Measurements from ENCODE around the gene GFY. TPM values are rescaled to one million over a fixed set of nuclear protein-coding genes. Genes with fewer than 3 reads are reported as not detected.
A peak's percentile ranks its signal among the peaks of the same experiment; 100 is the strongest.

The GFY gene
- total and polyA plus RNA-seq, 4 donors = not detected

DNA sequence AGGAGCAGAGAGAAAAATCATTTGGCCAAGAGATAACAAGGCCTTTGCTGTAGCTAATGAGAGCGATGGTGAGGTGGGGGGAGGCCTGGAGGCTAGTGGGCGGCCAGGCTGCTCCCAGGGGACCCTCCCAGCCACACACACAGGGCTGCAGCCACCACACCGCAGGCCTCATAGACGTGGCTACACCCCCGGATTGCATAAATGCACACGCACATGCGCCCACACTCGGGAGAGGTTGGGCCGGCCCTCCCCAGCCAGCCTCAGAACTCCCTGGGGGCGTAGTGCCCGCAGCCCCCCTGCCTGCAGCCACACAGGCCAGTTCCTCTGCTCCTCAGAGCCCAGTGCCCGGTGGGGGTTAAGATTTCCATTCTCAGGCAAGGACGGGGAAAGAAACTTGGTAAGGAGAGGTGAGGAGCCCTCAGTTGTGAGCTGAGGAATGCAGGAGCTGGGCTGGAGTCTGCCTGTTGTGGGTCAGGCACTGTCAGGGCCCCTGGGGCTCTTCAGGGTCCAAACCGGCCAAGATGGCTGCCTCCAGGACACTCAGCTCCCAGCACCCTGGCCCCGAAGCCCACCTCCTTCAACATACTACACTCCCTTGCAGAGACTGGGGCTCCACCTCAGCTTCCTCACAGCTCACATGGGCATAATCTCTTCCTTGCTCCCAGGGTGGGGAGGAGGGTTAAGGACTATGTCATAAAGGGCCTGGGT lies 9.9 kb upstream of the GFY start:
- no peak for DNase-seq
- 32 to 43% methylated on average over 15 of the region's 15 CpGs for WGBS, 2 donors
- no peaks in the 10 kb centered on the region for H3K36me3 ChIP-seq (ENCODE audit: control insufficient read depth in 1 of 2, insufficient read depth in 2 of 2, low read length in 1 of 2)
- H3K4me1 ChIP-seq (ENCODE audit: control insufficient read depth in 1 of 2, insufficient read depth in 2 of 2, low read length in 2 of 2) = no peaks in the 10 kb centered on the region
- intact Hi-C loops (cut with DNase I) = no loop called here
- H3K27ac ChIP-seq (ENCODE audit: low read depth in 1 of 2, low read length in 2 of 2) = no peak overlapping the region
- H3K9me3 ChIP-seq (ENCODE audit: control insufficient read depth, low read length) = no peaks in the 10 kb centered on the region
- no peaks in the 10 kb centered on the region for H3K27me3 ChIP-seq (ENCODE audit: control insufficient read depth in 1 of 2, insufficient read depth in 2 of 2, low read length in 1 of 2)
- H3K4me3 ChIP-seq (ENCODE audit: low read length in 2 of 2) = no peak overlapping the region
- ATAC-seq (ENCODE audit: low FRiP score) = no peak

DNA sequence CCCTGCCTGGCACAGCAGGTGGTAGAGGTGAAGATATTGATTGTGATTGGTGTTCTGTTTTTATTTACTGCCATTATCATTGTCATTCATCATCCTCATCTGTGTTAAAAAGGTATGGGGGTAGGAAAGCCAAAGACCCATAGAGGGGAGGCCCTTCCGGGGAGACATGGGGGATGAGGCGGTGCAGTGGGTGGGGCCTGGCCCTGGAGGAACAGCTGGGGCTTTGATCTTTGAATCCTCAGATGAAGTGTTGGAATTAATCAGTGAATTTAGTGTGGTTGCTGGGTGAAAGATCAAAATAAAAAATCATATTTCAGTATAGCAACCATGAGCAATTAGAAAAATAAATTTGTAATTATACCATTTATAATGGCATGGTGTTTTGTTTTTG lies 9.4 kb upstream of the GFY start:
- DNase-seq = no peak
- no peak for ATAC-seq (ENCODE audit: low FRiP score)
- Histone ChIP-seq H3K27ac (ENCODE audit: low read depth in 1 of 2, low read length in 2 of 2) (no peak overlapping the region), H3K9me3 (ENCODE audit: control insufficient read depth, low read length) (no peaks in the 10 kb centered on the region), H3K36me3 (ENCODE audit: control insufficient read depth in 1 of 2, insufficient read depth in 2 of 2, low read length in 1 of 2) (no peaks in the 10 kb centered on the region), H3K4me3 (ENCODE audit: low read length in 2 of 2) (no peak overlapping the region), H3K27me3 (ENCODE audit: control insufficient read depth in 1 of 2, insufficient read depth in 2 of 2, low read length in 1 of 2) (no peaks in the 10 kb centered on the region), H3K4me1 (ENCODE audit: control insufficient read depth in 1 of 2, insufficient read depth in 2 of 2, low read length in 2 of 2) (no peaks in the 10 kb centered on the region)
- WGBS, 2 donors = 91 to 96% methylated on average over 2 of the region's 2 CpGs
- intact Hi-C loops (cut with DNase I) = no loop called here

DNA sequence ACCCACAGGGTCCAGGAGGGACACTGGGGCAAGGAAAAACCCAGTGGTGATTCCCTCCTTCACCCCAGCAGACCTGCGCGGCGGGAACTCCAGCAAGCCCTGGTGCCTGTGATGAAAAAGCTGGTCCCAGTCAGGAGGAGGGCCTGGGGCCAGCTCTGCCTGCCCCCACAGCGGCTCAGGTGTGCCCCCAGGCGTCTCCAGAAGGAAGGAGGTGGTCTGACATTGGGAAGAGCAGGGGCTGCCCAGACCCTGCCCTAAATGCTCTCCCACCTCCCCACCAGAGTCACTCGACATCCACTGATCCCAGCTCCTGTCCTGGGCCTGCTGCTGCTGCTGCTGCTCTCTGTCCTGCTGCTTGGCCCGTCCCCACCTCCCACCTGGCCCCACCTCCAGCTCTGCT lies 8.1 kb upstream of the GFY start:
- WGBS, 2 donors = 47 to 56% methylated on average over 5 to 7 of the region's 7 CpGs

DNA sequence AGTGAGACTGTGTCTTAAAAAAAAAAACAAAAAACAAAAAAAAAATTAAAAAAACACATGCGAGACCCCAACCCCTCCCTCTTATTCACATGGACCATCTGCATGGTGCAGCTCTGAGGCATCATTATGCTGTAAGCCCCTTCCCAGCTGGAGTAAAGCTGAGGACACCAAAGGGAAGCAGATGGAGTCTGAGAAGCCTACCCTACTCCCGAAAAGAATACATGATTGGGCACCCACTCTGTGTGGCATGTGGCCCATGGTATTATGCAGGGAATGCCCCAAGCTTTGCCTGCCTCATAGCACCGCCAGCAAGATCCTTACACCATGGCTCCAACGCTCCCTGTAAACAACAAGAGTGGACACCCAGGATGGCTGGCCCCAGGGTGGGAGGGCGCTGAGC lies 6.7 kb upstream of the GFY start:
- Histone ChIP-seq H3K27ac (ENCODE audit: low read depth in 1 of 2, low read length in 2 of 2) (no peak overlapping the region), H3K4me3 (ENCODE audit: low read length in 2 of 2) (no peak overlapping the region), H3K9me3 (ENCODE audit: control insufficient read depth, low read length) (no peaks in the 10 kb centered on the region), H3K36me3 (ENCODE audit: control insufficient read depth in 1 of 2, insufficient read depth in 2 of 2, low read length in 1 of 2) (no peaks in the 10 kb centered on the region), H3K27me3 (ENCODE audit: control insufficient read depth in 1 of 2, insufficient read depth in 2 of 2, low read length in 1 of 2) (no peaks in the 10 kb centered on the region), H3K4me1 (ENCODE audit: control insufficient read depth in 1 of 2, insufficient read depth in 2 of 2, low read length in 2 of 2) (no peaks in the 10 kb centered on the region)
- intact Hi-C loops (cut with DNase I) = no loop called here
- ATAC-seq (ENCODE audit: low FRiP score) (no peak), DNase-seq (no peak)
- 72 to 79% methylated on average over 5 of the region's 5 CpGs for WGBS, 2 donors

More for the DNA sequence above, 8.1 kb upstream of the GFY start:
- no peak overlapping the region for H3K4me3 ChIP-seq (ENCODE audit: low read length in 2 of 2)
- no peaks in the 10 kb centered on the region for H3K4me1 ChIP-seq (ENCODE audit: control insufficient read depth in 1 of 2, insufficient read depth in 2 of 2, low read length in 2 of 2)
- H3K9me3 ChIP-seq (ENCODE audit: control insufficient read depth, low read length) = no peaks in the 10 kb centered on the region
- no peaks in the 10 kb centered on the region for H3K36me3 ChIP-seq (ENCODE audit: control insufficient read depth in 1 of 2, insufficient read depth in 2 of 2, low read length in 1 of 2)
- H3K27me3 ChIP-seq (ENCODE audit: control insufficient read depth in 1 of 2, insufficient read depth in 2 of 2, low read length in 1 of 2) = no peaks in the 10 kb centered on the region
- intact Hi-C loops (cut with DNase I) = no loop called here
- ATAC-seq (ENCODE audit: low FRiP score) (no peak), DNase-seq (no peak)
- H3K27ac ChIP-seq (ENCODE audit: low read depth in 1 of 2, low read length in 2 of 2) = no peak overlapping the region

DNA sequence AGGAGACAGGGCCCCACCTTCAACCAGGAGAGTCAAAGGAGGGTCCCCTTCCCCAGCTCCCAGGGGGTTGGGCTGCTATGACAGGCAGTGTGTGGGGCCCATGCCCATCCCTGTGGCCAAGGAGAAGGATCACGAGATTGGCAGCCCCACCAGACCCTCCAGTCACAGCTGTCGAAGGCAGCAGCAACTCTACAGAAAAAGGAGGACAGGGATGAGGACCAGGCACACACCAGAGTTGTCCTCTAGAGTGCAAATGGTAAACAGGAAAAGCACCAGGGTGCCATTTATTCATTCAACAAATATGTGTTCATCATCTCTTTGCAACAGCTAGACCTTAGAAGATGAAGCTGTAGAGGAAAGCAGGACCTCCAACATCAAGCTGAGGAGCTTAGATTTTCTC lies 6.0 kb upstream of the GFY start:
- intact Hi-C loops (cut with DNase I) = no loop called here
- H3K9me3 ChIP-seq (ENCODE audit: control insufficient read depth, low read length) = no peaks in the 10 kb centered on the region

DNA sequence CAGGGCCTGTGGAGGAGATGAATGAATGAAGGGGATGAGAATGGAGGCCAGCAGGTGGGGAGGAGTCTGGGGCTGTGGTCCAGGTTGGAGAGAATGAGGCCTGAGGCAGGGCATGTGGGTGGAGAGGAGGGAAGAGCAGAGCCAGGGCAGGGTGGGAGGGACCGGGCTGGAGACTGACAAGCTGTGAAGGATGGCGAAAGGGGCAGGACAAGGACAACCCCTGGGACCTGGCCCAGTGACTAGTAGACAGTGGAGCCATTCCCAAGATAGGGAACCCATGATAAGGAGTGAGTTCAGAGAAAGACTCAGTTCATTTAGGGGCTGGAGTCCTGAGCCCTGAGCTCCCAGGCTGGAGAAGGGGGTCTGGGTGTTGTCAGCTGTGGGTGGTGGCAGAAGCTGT lies 5.0 kb upstream of the GFY start:
- intact Hi-C loops (cut with DNase I) = no loop called here
- 52 to 64% methylated on average over 2 of the region's 2 CpGs for WGBS, 2 donors
- DNase-seq = no peak
- no peak for ATAC-seq (ENCODE audit: low FRiP score)
- H3K9me3 ChIP-seq (ENCODE audit: control insufficient read depth, low read length) = no peaks in the 10 kb centered on the region
- H3K36me3 ChIP-seq (ENCODE audit: control insufficient read depth in 1 of 2, insufficient read depth in 2 of 2, low read length in 1 of 2) = no peaks in the 10 kb centered on the region
- no peak overlapping the region for H3K4me3 ChIP-seq (ENCODE audit: low read length in 2 of 2)
- H3K27ac ChIP-seq (ENCODE audit: low read depth in 1 of 2, low read length in 2 of 2) = no peak overlapping the region
- H3K27me3 ChIP-seq (ENCODE audit: control insufficient read depth in 1 of 2, insufficient read depth in 2 of 2, low read length in 1 of 2) = peaks cover 0 to 2% of the 10 kb centered on the region in 2 donors
- H3K4me1 ChIP-seq (ENCODE audit: control insufficient read depth in 1 of 2, insufficient read depth in 2 of 2, low read length in 2 of 2) = no peaks in the 10 kb centered on the region

More for the DNA sequence above, 6.0 kb upstream of the GFY start:
- peaks cover 0 to 2% of the 10 kb centered on the region in 2 donors for H3K27me3 ChIP-seq (ENCODE audit: control insufficient read depth in 1 of 2, insufficient read depth in 2 of 2, low read length in 1 of 2)
- no peaks in the 10 kb centered on the region for H3K36me3 ChIP-seq (ENCODE audit: control insufficient read depth in 1 of 2, insufficient read depth in 2 of 2, low read length in 1 of 2)
- 75 to 84% methylated on average over 2 of the region's 2 CpGs for WGBS, 2 donors
- no peaks in the 10 kb centered on the region for H3K4me1 ChIP-seq (ENCODE audit: control insufficient read depth in 1 of 2, insufficient read depth in 2 of 2, low read length in 2 of 2)
- H3K4me3 ChIP-seq (ENCODE audit: low read length in 2 of 2) = no peak overlapping the region
- ATAC-seq (ENCODE audit: low FRiP score) = no peak
- no peak for DNase-seq
- H3K27ac ChIP-seq (ENCODE audit: low read depth in 1 of 2, low read length in 2 of 2) = no peak overlapping the region

DNA sequence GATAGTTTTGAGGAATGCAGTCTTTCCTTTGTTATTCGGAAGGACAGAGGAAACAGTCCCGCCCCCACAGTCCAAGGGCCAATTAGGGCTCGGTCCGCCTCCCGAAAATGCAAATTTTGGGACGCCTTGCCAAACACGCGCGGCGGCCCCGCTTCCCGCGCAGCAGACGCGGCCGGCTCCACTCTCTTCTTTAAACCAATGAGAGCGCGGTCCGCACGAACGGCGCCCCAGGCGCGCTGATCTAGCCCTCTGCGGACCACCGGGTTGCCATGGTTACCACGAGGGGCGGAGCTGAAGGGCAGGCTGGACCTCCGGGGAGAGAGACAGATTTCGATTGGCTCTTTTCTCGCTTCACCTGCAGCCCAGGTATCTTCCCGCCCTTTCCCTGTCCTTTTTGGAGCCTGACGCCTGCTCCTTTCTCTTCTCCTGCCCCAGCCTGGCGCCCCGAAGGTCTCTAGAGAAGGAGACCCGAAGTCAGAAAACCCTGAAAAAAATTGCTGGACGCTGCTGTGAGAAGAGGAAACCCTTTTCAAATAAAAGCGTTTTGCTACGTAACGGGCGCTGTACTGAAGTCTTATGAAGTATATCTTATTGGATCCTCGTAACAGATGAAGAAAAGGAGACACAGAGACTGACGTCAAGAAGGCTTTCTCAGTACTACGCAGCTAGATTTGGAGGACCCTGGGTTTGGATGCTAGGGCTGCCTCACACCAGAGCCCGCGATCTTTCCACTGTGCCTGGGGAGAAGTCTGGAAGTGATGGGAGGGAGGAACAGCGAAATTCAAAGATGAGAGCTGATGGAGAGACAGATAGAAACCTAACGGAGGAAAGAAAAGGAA lies 3.9 kb upstream of the GFY start:
- Histone ChIP-seq H3K4me1 (ENCODE audit: control insufficient read depth in 1 of 2, insufficient read depth in 2 of 2, low read length in 2 of 2) (no peaks in the 10 kb centered on the region), H3K27ac (ENCODE audit: low read depth in 1 of 2, low read length in 2 of 2) (no peak overlapping the region), H3K4me3 (ENCODE audit: low read length in 2 of 2) (no peak overlapping the region), H3K36me3 (ENCODE audit: control insufficient read depth in 1 of 2, insufficient read depth in 2 of 2, low read length in 1 of 2) (no peaks in the 10 kb centered on the region), H3K9me3 (ENCODE audit: control insufficient read depth, low read length) (no peaks in the 10 kb centered on the region), H3K27me3 (ENCODE audit: control insufficient read depth in 1 of 2, insufficient read depth in 2 of 2, low read length in 1 of 2) (peaks cover 0 to 5% of the 10 kb centered on the region in 2 donors)
- DNase-seq = peak; percentile 78 to 88
- ATAC-seq (ENCODE audit: low FRiP score) = no peak
- WGBS, 2 donors = 5 to 7% methylated on average over 48 of the region's 48 CpGs
- intact Hi-C loops (cut with DNase I) = no loop called here

DNA sequence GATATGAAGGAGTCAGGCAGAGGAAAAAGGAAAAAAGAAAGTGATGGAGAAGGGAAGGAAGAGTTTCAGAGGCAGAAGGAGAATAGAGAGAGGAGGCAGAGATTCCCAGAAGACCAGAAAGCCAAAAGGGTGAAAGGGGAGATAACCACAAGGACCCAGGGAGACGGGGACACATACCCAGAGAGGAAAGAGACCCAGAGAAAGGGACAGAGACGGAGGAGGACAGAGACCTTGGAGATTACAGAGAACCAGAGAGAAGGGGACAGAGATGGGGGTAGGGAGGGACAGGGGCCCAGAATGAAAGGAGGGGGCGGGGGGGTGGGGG lies 3.3 kb upstream of the GFY start:
- Histone ChIP-seq H3K4me3 (ENCODE audit: low read length in 2 of 2) (no peak overlapping the region), H3K4me1 (ENCODE audit: control insufficient read depth in 1 of 2, insufficient read depth in 2 of 2, low read length in 2 of 2) (no peaks in the 10 kb centered on the region), H3K36me3 (ENCODE audit: control insufficient read depth in 1 of 2, insufficient read depth in 2 of 2, low read length in 1 of 2) (no peaks in the 10 kb centered on the region), H3K27me3 (ENCODE audit: control insufficient read depth in 1 of 2, insufficient read depth in 2 of 2, low read length in 1 of 2) (peaks cover 0 to 5% of the 10 kb centered on the region in 2 donors), H3K9me3 (ENCODE audit: control insufficient read depth, low read length) (no peaks in the 10 kb centered on the region), H3K27ac (ENCODE audit: low read depth in 1 of 2, low read length in 2 of 2) (no peak overlapping the region)
- 27 to 45% methylated on average over 2 to 3 of the region's 3 CpGs for WGBS, 2 donors
- intact Hi-C loops (cut with DNase I) = no loop called here
- ATAC-seq (ENCODE audit: low FRiP score) (no peak), DNase-seq (no peak)
